Fibroblast of lung (primary cell): Measurements from ENCODE around the gene USP7. TPM values are rescaled to one million over a fixed set of nuclear protein-coding genes. Genes with fewer than 3 reads are reported as not detected.
A peak's percentile ranks its signal among the peaks of the same experiment; 100 is the strongest.

ENCODE experiments used
- DNase-seq, 2 donors: peaks; one replicate each; pipeline versions ENCODE4 v3.0.0 to v3.0.0-alpha.2; 2010; ENCODE audit warnings: low read depth in 2 of 2
- H2AFZ ChIP-seq: 2 replicates; pipeline ENCODE4 v1.5.1; 2012; ENCODE audit warnings: low read length, control low read depth, inconsistent platforms
- H3K27ac ChIP-seq: 2 replicates; pipeline ENCODE4 v1.5.1; 2011; ENCODE audit warnings: low read length, control low read depth; ENCODE audit not compliant: insufficient read depth
- H3K27me3 ChIP-seq: 2 replicates; pipeline ENCODE4 v1.5.1; 2011; ENCODE audit warnings: mild to moderate bottlenecking, low read length; ENCODE audit not compliant: control insufficient read depth, insufficient read depth
- H3K36me3 ChIP-seq: 2 replicates; pipeline ENCODE4 v1.5.1; 2011; ENCODE audit warnings: low read length; ENCODE audit not compliant: control insufficient read depth, insufficient read depth
- H3K4me1 ChIP-seq: 2 replicates; pipeline ENCODE4 v1.5.1; 2011; ENCODE audit warnings: low read length; ENCODE audit not compliant: control insufficient read depth, insufficient read depth; ENCODE audit errors: extremely low read depth
- H3K4me2 ChIP-seq: 2 replicates; pipeline ENCODE4 v1.5.1; 2011; ENCODE audit warnings: low read length, control low read depth; ENCODE audit not compliant: insufficient read depth; ENCODE audit errors: extremely low read depth
- H3K4me3 ChIP-seq, 4 experiments: fragments of 200-600 bp in 1 of 4; sonication (generic) in 1 of 4; replicated peaks in 1 of 4; 2 replicates each; pipeline ENCODE4 v1.5.1; 2011 to 2016; ENCODE audit warnings: low read length in 4 of 4, low read depth in 3 of 4, mild to moderate bottlenecking in 3 of 4, control low read depth in 2 of 4, inconsistent platforms in 1 of 4, mixed read lengths in 1 of 4; ENCODE audit not compliant: insufficient read depth in 1 of 4; ENCODE audit errors: control extremely low read depth in 1 of 4
- H3K79me2 ChIP-seq: 2 replicates; pipeline ENCODE4 v1.5.1; 2012; ENCODE audit warnings: mild to moderate bottlenecking, low read length, inconsistent platforms; ENCODE audit not compliant: control insufficient read depth, insufficient read depth
- H3K9ac ChIP-seq: 2 replicates; pipeline ENCODE4 v1.5.1; 2011; ENCODE audit warnings: mild to moderate bottlenecking, low read length, control low read depth; ENCODE audit not compliant: insufficient read depth
- H3K9me3 ChIP-seq: 2 replicates; pipeline ENCODE4 v1.5.1; 2012; ENCODE audit warnings: low read depth, low read length; ENCODE audit not compliant: control insufficient read depth, insufficient read depth
- H4K20me1 ChIP-seq: 2 replicates; pipeline ENCODE4 v1.5.1; 2011; ENCODE audit warnings: low read length; ENCODE audit not compliant: control insufficient read depth, insufficient read depth; ENCODE audit errors: extremely low read depth
- EZH2 ChIP-seq: IDR thresholded peaks from 2 replicates; pipeline ENCODE4 v1.5.1; 2012; ENCODE audit warnings: low read length, control low read depth, mild to moderate bottlenecking; ENCODE audit errors: missing control alignments
- polyA plus RNA-seq, 2 donors: library from polyadenylated mRNA; depleted of rRNA in 1 of 2; stranded (reverse) in 1 of 2; unstranded in 1 of 2; fragments of >200 nt; gene quantifications; 2 replicates each; pipeline ENCODE4 v1.2.1, GENCODE V29; 2011 to 2012; ENCODE audit warnings: missing spikeins in 1 of 2
- total RNA-seq: library from RNA; depleted of rRNA; stranded (reverse); fragments of >200 nt; gene quantifications from 2 replicates; pipeline ENCODE4 v1.2.1, GENCODE V29; 2014
- TF ChIP-seq, protein P1 (sequence below), 2 donors: IDR thresholded peaks in 1 of 2; conservative IDR thresholded peaks in 1 of 2; 1 replicate in 1 of 2; 2 replicates in 1 of 2; pipeline ENCODE4 v1.5.1; 2011 to 2012; ENCODE audit warnings: low read length in 2 of 2, control low read depth in 1 of 2, inconsistent platforms in 1 of 2, low read depth in 1 of 2, mild to moderate bottlenecking in 1 of 2

Gene USP7
- total and polyA plus RNA-seq, 2 donors (not counting 1 experiment from before 2014, with no cell fraction given) = 22.5 to 48.7 TPM

DNA sequence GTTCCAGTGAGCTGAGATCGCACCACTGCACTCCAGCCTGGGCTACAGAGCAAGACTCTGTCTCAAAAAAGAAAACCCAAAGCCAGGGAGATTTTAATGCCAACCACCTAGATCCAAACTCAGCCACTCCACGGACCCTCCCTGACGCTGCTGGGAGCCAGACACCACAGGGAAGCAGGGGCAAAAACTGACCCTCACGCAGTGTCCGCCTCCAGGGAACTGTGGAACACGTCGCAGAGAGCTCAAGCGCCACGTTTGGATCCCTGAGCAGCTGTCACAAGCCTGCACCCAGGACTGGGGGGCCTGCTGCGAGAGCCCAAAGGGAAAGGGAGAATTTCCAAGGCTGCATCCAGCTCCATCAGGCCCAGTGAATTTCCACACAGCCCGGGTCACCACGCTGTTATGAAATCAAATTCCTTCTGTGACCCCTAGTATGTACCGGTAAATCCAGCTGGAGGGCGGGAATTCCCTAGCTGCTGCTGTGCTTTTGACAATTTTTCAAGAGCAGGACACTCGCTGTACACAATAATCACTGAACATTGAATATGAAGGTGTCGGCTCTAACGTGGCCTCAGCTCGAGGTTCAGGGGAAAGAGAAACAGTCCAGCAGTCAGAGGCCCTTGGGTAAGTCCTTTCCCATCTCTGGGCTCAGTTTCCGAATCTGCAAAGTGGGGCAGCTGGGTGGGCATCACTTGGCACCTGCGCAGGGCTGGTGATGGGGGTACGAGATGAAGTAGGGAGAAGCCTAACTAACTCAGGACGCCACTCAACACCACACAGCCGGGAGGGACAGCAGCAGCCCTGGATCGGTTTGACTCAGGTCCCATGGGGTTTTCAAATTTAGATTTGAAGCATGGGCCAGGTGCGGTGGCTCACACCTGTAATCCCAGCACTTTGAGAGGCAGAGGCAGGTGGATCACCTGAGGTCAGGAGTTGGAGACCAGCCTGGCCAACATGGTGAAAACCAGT lies 103.5 kb downstream of the USP7 start:
- Histone ChIP-seq H4K20me1 (no peaks in the 10 kb centered on the region), H3K27ac (peak overlapping the region; percentile 60), H3K36me3 (peaks cover 11% of the 10 kb centered on the region)

DNA sequence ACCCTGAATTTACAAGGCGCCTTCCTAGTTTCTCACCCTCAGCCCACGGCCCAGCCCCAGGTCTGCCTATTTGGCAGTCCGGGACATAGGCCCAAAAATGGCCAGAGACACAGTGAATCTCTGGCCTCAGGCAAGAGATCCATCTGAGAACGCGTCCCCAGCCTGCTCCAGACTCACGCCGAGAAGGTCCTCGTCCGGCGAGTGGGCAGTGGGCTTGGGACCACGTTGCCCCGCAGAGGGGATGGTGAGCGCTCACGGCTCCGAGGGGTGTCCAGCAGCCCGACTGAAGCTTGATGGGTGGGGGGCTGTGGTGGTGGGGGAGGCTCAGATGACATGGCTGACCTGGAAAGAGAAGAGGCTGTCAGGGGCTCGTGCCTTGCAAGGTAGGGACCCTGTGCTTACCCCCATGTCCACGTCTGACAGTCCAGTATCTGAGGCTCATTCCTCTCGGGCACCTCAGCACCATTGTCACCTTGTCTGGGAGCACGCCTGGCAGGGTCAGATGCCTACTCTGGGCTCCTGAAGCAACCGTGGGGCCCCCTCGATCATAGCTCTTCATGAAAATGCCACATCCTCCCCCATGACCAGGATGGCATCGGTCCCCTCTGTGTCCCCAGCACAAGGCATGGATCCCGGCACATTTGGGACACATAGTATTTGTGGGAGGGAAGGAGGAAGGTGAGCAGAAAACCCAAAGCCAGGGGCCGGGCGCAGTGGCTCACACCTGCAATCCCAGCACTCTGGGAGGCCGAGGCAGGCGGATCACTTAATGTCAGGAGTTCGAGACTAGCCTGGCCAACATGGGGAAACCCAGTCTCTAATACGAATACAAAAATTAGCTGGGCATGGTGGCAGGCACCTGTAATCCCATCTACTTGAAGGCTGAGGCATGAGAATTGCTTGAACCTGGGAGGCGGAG lies 104.5 kb downstream of the USP7 start:
- Histone ChIP-seq H3K36me3 (peaks cover 17% of the 10 kb centered on the region), H2AFZ (no peak overlapping the region), H3K4me2 (no peak overlapping the region), H3K9me3 (no peaks in the 10 kb centered on the region), H3K9ac (no peak overlapping the region), H3K27ac (no peak overlapping the region), H4K20me1 (no peaks in the 10 kb centered on the region), H3K4me1 (peaks cover 16% of the 10 kb centered on the region), H3K4me3 (no peak overlapping the region), H3K27me3 (no peaks in the 10 kb centered on the region), H3K79me2 (peaks cover 51% of the 10 kb centered on the region)
- DNase-seq = no peak
- TF ChIP-seq, protein P1, sequence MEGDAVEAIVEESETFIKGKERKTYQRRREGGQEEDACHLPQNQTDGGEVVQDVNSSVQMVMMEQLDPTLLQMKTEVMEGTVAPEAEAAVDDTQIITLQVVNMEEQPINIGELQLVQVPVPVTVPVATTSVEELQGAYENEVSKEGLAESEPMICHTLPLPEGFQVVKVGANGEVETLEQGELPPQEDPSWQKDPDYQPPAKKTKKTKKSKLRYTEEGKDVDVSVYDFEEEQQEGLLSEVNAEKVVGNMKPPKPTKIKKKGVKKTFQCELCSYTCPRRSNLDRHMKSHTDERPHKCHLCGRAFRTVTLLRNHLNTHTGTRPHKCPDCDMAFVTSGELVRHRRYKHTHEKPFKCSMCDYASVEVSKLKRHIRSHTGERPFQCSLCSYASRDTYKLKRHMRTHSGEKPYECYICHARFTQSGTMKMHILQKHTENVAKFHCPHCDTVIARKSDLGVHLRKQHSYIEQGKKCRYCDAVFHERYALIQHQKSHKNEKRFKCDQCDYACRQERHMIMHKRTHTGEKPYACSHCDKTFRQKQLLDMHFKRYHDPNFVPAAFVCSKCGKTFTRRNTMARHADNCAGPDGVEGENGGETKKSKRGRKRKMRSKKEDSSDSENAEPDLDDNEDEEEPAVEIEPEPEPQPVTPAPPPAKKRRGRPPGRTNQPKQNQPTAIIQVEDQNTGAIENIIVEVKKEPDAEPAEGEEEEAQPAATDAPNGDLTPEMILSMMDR (conservative IDR thresholded peaks at IDR 0.05 in 1 of 2, IDR thresholded peaks at IDR 0.05 in 1 of 2; ENCODE audit: low read depth in 1 of 2, low read length in 2 of 2) = no peak
- no peak for TF ChIP-seq EZH2

More for the DNA sequence above, 103.5 kb downstream of the USP7 start:
- Histone ChIP-seq H3K4me1 (peaks cover 17% of the 10 kb centered on the region), H2AFZ (no peak overlapping the region), H3K4me2 (peak overlapping the region; percentile 9), H3K9ac (no peak overlapping the region), H3K27me3 (no peaks in the 10 kb centered on the region), H3K9me3 (no peaks in the 10 kb centered on the region), H3K4me3 (no peak overlapping the region), H3K79me2 (peaks cover 60% of the 10 kb centered on the region)
- DNase-seq = peak; percentile 42 to 78
- TF ChIP-seq EZH2 = no peak
- TF ChIP-seq, protein P1 (conservative IDR thresholded peaks at IDR 0.05 in 1 of 2, IDR thresholded peaks at IDR 0.05 in 1 of 2; ENCODE audit: low read depth in 1 of 2, low read length in 2 of 2) = no peak

DNA sequence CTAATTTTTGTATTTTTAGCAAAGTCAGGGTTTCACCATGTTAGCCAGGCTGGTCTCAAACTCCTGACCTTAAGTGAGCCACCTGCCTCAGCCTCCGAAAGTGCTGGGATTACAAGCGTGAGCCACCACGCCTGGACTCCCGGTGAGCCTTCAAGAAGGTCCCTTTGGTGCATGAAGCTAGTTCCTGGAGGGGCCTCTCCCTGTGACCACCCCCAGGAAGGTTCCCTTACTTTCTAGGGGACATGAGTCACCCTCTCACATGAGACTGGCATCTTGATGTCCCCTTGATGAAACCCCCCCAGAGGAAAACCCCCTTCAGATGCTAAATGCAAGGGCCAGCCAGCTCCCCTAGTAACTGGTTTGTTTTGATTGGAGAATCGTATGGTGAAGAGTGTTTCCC lies 107.7 kb downstream of the USP7 start:
- Histone ChIP-seq H3K9me3 (no peaks in the 10 kb centered on the region), H3K4me3 (no peak overlapping the region), H3K4me1 (peaks cover 7% of the 10 kb centered on the region), H3K36me3 (peaks cover 24% of the 10 kb centered on the region), H3K79me2 (peaks cover 19% of the 10 kb centered on the region), H3K27ac (no peak overlapping the region), H3K27me3 (no peaks in the 10 kb centered on the region), H4K20me1 (no peaks in the 10 kb centered on the region), H2AFZ (no peak overlapping the region), H3K9ac (no peak overlapping the region), H3K4me2 (no peak overlapping the region)
- no peak for DNase-seq
- TF ChIP-seq, protein P1 (conservative IDR thresholded peaks at IDR 0.05 in 1 of 2, IDR thresholded peaks at IDR 0.05 in 1 of 2; ENCODE audit: low read depth in 1 of 2, low read length in 2 of 2) = no peak
- TF ChIP-seq EZH2 = no peak
